Thoracic aorta (tissue), 2 donors: Measurements from ENCODE around the gene MB. TPM values are rescaled to one million over a fixed set of nuclear protein-coding genes. Genes with fewer than 3 reads are reported as not detected.

ENCODE experiments used
- ATAC-seq: fragments of 150-250 bp; one replicate; pipeline ENCODE4 v1.8.0; 2017; ENCODE audit warnings: low read depth; ENCODE audit not compliant: insufficient number of reproducible peaks, low FRiP score
- DNase-seq: peaks from one replicate; pipeline ENCODE4 v3.0.0-alpha.2; 2020; ENCODE audit warnings: low spot score
- H3K27ac ChIP-seq, 2 donors: fragments of 200-600 bp; sonication (generic); 1 replicate in 1 of 2; 2 replicates in 1 of 2; pipeline ENCODE4 v1.5.1; 2016; ENCODE audit warnings: mild to moderate bottlenecking in 2 of 2, moderate library complexity in 2 of 2
- H3K27me3 ChIP-seq: fragments of 200-600 bp; sonication (generic); replicated peaks from 2 replicates; pipeline ENCODE4 v1.6.0; 2016; ENCODE audit warnings: mild to moderate bottlenecking; ENCODE audit not compliant: insufficient read depth
- H3K36me3 ChIP-seq: fragments of 200-600 bp; sonication (generic); one replicate; pipeline ENCODE4 v1.5.1; 2016
- H3K4me1 ChIP-seq, 2 donors: fragments of 200-600 bp; sonication (generic); 1 replicate in 1 of 2; 2 replicates in 1 of 2; pipeline versions ENCODE4 v1.5.1 to v1.6.0; 2016; ENCODE audit warnings: low read depth in 2 of 2, mild to moderate bottlenecking in 1 of 2; ENCODE audit not compliant: control insufficient read depth in 1 of 2
- H3K4me3 ChIP-seq: fragments of 200-600 bp; sonication (generic); 2 replicates; pipeline ENCODE4 v1.5.1; 2016; ENCODE audit warnings: mild to moderate bottlenecking
- H3K9me3 ChIP-seq: fragments of 200-600 bp; sonication (generic); 2 replicates; pipeline ENCODE4 v1.5.1; 2016
- CTCF ChIP-seq: fragments of 200-600 bp; sonication (generic); IDR thresholded peaks from one replicate; pipeline ENCODE4 v1.5.1; 2019; ENCODE audit warnings: antibody characterized with exemption
- total RNA-seq, 2 donors: library from RNA; depleted of rRNA; stranded (reverse); fragments of >200 nt; gene quantifications; one replicate each; pipeline versions ENCODE4 v1.1.0 to v1.2.3, GENCODE V29; 2016

Gene MB
- total RNA-seq, 2 donors from 2014 or later = not detected

GRCh38 chr22:35594686-35595085, 22.4 kb downstream of the MB start:
- no peaks in the 10 kb centered on the region for H3K4me1 ChIP-seq
- no peak for TF ChIP-seq CTCF
- H3K9me3 ChIP-seq = no peaks in the 10 kb centered on the region
- no peak overlapping the region for H3K4me3 ChIP-seq
- ATAC-seq (no peak), DNase-seq (no peak)
- H3K27ac ChIP-seq = no peak overlapping the region
- H3K36me3 ChIP-seq = no peaks in the 10 kb centered on the region
- no peaks in the 10 kb centered on the region for H3K27me3 ChIP-seq

- H3K4me3 ChIP-seq = no peak overlapping the region
- ATAC-seq (no peak), DNase-seq (no peak)
- no peaks in the 10 kb centered on the region for H3K27me3 ChIP-seq
- no peak for TF ChIP-seq CTCF
- no peak overlapping the region for H3K27ac ChIP-seq
- no peaks in the 10 kb centered on the region for H3K9me3 ChIP-seq
- H3K36me3 ChIP-seq = no peaks in the 10 kb centered on the region
- no peaks in the 10 kb centered on the region for H3K4me1 ChIP-seq
Measured at GRCh38 chr22:35593891-35594470, 23.1 kb downstream of the MB start.

GRCh38 chr22:35593071-35593890, 23.8 kb downstream of the MB start:
- ATAC-seq = no peak
- no peaks in the 10 kb centered on the region for H3K9me3 ChIP-seq
- no peaks in the 10 kb centered on the region for H3K4me1 ChIP-seq
- H3K27ac ChIP-seq = no peak overlapping the region
- no peak overlapping the region for H3K4me3 ChIP-seq
- H3K27me3 ChIP-seq = no peaks in the 10 kb centered on the region
- DNase-seq = no peak
- no peaks in the 10 kb centered on the region for H3K36me3 ChIP-seq
- no peak for TF ChIP-seq CTCF

- DNase-seq (no peak), ATAC-seq (no peak)
- H3K9me3 ChIP-seq = no peaks in the 10 kb centered on the region
- no peaks in the 10 kb centered on the region for H3K27me3 ChIP-seq
- H3K4me3 ChIP-seq = no peak overlapping the region
- TF ChIP-seq CTCF = no peak
- peaks cover 0 to 2% of the 10 kb centered on the region in 2 donors for H3K4me1 ChIP-seq
- H3K36me3 ChIP-seq = no peaks in the 10 kb centered on the region
- no peak overlapping the region for H3K27ac ChIP-seq
Measured at GRCh38 chr22:35592418-35592967, 24.6 kb downstream of the MB start.

- Histone ChIP-seq H3K27me3 (no peaks in the 10 kb centered on the region), H3K9me3 (no peaks in the 10 kb centered on the region), H3K27ac (no peak overlapping the region), H3K4me3 (no peak overlapping the region), H3K4me1 (peaks cover 0 to 6% of the 10 kb centered on the region in 2 donors), H3K36me3 (no peaks in the 10 kb centered on the region)
- DNase-seq (no peak), ATAC-seq (no peak)
- TF ChIP-seq CTCF = no peak
Measured at GRCh38 chr22:35591714-35592417, 25.3 kb downstream of the MB start.
